Measurements from ENCODE around the gene ZNF736. TPM values are rescaled to one million over a fixed set of nuclear protein-coding genes. Genes with fewer than 3 reads are reported as not detected.
A peak's percentile ranks its signal among the peaks of the same experiment; 100 is the strongest.

ZNF736 gene
- total and polyA plus RNA-seq, 2 experiments from 2014 or later: 2.6 to 14.2 TPM

DNA sequence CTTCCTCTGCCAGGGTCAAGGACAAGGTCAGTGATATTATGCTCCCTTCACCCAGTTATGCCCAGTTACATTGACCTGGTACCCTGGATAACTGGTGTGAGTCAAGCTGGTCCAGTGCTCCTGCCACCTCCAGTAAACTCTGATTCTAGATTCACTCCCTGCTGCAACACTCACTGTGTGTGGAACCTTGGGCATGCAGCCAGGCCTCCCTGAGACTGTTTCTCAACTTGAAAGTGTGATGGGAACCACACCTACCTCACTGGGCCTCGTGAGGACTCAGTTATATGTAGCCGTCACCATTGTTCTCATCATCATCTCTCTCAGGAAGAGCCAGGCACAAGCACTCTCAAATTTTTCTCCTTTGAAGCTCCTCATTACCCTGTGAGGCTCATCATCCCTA lies 935 bp upstream of the ZNF736 start:
- peaks cover 39% of the 10 kb centered on the region for H3K79me2 ChIP-seq (replicated peaks; ENCODE audit: insufficient read depth)
- no peak overlapping the region for H3K4me2 ChIP-seq
- H3K27me3 ChIP-seq (ENCODE audit: insufficient read depth): no peaks in the 10 kb centered on the region
- no peak overlapping the region for H3K4me3 Mint-ChIP-seq
- peaks cover 5% of the 10 kb centered on the region; the same call in 1 of the 3 replicates for H3K4me1 Mint-ChIP-seq
- no peak overlapping the region for H3K27ac Mint-ChIP-seq
- 0 out of 2 replicates have a peak, but pooled peaks cover 3% of the 10 kb centered on the region for H4K20me1 ChIP-seq (replicated peaks; ENCODE audit: insufficient read depth)
- no peak for DNase-seq (ENCODE audit: low spot score)
- H3K4me3 ChIP-seq: no peak overlapping the region
- H3K27ac ChIP-seq (ENCODE audit: low read depth): no peak overlapping the region
- TF ChIP-seq EZH2 (IDR thresholded peaks at IDR 0.05; ENCODE audit: low read depth, unreplicated experiment): no peak
- no peak for TF ChIP-seq NANOG (IDR thresholded peaks at IDR 0.05; ENCODE audit: borderline replicate concordance)
- no peak for TF ChIP-seq ZNF331 (CRISPR knock-in tag; IDR thresholded peaks at IDR 0.05; ENCODE audit: low read depth)
- no peak for TF ChIP-seq CREB1 (CRISPR knock-in tag; IDR thresholded peaks at IDR 0.05; ENCODE audit: low read depth)
- no peak for TF ChIP-seq STAT1 (IDR thresholded peaks at IDR 0.05; ENCODE audit: unreplicated experiment)
- TF ChIP-seq, protein P1, sequence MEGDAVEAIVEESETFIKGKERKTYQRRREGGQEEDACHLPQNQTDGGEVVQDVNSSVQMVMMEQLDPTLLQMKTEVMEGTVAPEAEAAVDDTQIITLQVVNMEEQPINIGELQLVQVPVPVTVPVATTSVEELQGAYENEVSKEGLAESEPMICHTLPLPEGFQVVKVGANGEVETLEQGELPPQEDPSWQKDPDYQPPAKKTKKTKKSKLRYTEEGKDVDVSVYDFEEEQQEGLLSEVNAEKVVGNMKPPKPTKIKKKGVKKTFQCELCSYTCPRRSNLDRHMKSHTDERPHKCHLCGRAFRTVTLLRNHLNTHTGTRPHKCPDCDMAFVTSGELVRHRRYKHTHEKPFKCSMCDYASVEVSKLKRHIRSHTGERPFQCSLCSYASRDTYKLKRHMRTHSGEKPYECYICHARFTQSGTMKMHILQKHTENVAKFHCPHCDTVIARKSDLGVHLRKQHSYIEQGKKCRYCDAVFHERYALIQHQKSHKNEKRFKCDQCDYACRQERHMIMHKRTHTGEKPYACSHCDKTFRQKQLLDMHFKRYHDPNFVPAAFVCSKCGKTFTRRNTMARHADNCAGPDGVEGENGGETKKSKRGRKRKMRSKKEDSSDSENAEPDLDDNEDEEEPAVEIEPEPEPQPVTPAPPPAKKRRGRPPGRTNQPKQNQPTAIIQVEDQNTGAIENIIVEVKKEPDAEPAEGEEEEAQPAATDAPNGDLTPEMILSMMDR (conservative IDR thresholded peaks at IDR 0.05; ENCODE audit: low read depth in 2 of 2): no peak
- no peak for TF ChIP-seq JUNB (IDR thresholded peaks at IDR 0.05; ENCODE audit: unreplicated experiment)
- no peak for TF ChIP-seq ZNF114 (CRISPR knock-in tag; IDR thresholded peaks at IDR 0.05)
- TF ChIP-seq EZH2phosphoT487 (IDR thresholded peaks at IDR 0.05; ENCODE audit: unreplicated experiment): no peak
- TF ChIP-seq POLR2AphosphoS5 (IDR thresholded peaks at IDR 0.05; ENCODE audit: low read depth): no peak
- H3K36me3 Mint-ChIP-seq (ENCODE audit: low read depth): peaks cover 17% of the 10 kb centered on the region
- H3K9me2 ChIP-seq (ENCODE audit: insufficient read depth): no peaks in the 10 kb centered on the region
- peaks cover 88% of the 10 kb centered on the region for H3K9me3 Mint-ChIP-seq
- no peak for ATAC-seq
- peaks cover 6% of the 10 kb centered on the region for H3K27me3 Mint-ChIP-seq (ENCODE audit: insufficient read depth, low read depth, poor library complexity)
- H3F3A ChIP-seq (replicated peaks; ENCODE audit: low read depth): no peaks in the 10 kb centered on the region
- no peaks in the 10 kb centered on the region for H3K4me1 ChIP-seq (ENCODE audit: insufficient read depth)
- no peak overlapping the region for H2AFZ ChIP-seq
- no peaks in the 10 kb centered on the region; the same call in 1 of the 2 replicates for H3K36me3 ChIP-seq (ENCODE audit: insufficient read depth)

GRCh38 chr7:64314566-64314965 lies 805 bp downstream of the ZNF736 start:
- Mint-ChIP-seq H3K36me3 (ENCODE audit: low read depth) (peaks cover 13% of the 10 kb centered on the region), H3K27me3 (ENCODE audit: insufficient read depth, low read depth, poor library complexity) (peaks cover 6% of the 10 kb centered on the region), H3K9me3 (peaks cover 80% of the 10 kb centered on the region), H3K4me3 (peak overlapping the region; percentile 98), H3K4me1 (peaks cover 5% of the 10 kb centered on the region; the same call in 1 of the 3 replicates), H3K27ac (peak overlapping the region; percentile 99)
- no peak overlapping the region for H2AFZ ChIP-seq
- H3K9me2 ChIP-seq (ENCODE audit: insufficient read depth): no peaks in the 10 kb centered on the region
- peaks cover 53% of the 10 kb centered on the region for H3K79me2 ChIP-seq (replicated peaks; ENCODE audit: insufficient read depth)
- 0 out of 2 replicates have a peak, but pooled peaks cover 3% of the 10 kb centered on the region for H4K20me1 ChIP-seq (replicated peaks; ENCODE audit: insufficient read depth)
- H3K4me3 ChIP-seq: peak overlapping the region; percentile 82
- H3F3A ChIP-seq (replicated peaks; ENCODE audit: low read depth): no peaks in the 10 kb centered on the region
- H3K27ac ChIP-seq (ENCODE audit: low read depth): 0 out of 2 replicates have a peak overlapping the region, but pooled peaks have one; percentile 84
- DNase-seq (ENCODE audit: low spot score): peak; percentile 10
- no peaks in the 10 kb centered on the region for H3K27me3 ChIP-seq (ENCODE audit: insufficient read depth)
- peak overlapping the region; percentile 75 for H3K4me2 ChIP-seq
- no peaks in the 10 kb centered on the region; the same call in 1 of the 2 replicates for H3K36me3 ChIP-seq (ENCODE audit: insufficient read depth)
- H3K4me1 ChIP-seq (ENCODE audit: insufficient read depth): no peaks in the 10 kb centered on the region
- no peak; the same call in 2 of the 3 replicates for ATAC-seq
- TF ChIP-seq STAT1 (IDR thresholded peaks at IDR 0.05; ENCODE audit: unreplicated experiment) (no peak), EZH2phosphoT487 (IDR thresholded peaks at IDR 0.05; ENCODE audit: unreplicated experiment) (no peak), ZNF114 (CRISPR knock-in tag; IDR thresholded peaks at IDR 0.05) (no peak), ZNF331 (CRISPR knock-in tag; IDR thresholded peaks at IDR 0.05; ENCODE audit: low read depth) (no peak), EZH2 (IDR thresholded peaks at IDR 0.05; ENCODE audit: low read depth, unreplicated experiment) (no peak), NANOG (IDR thresholded peaks at IDR 0.05; ENCODE audit: borderline replicate concordance) (no peak), POLR2AphosphoS5 (IDR thresholded peaks at IDR 0.05; ENCODE audit: low read depth) (no peak), ZNF462 (CRISPR knock-in tag; IDR thresholded peaks at IDR 0.05) (no peak)

Data from GM23338 (cell line).